22Rv1 (cell line): Measurements from ENCODE around the gene CNKSR3.

ENCODE experiments used
- CTCF ChIP-seq: fragments of 450-650 bp; IDR thresholded peaks from 2 replicates; pipeline ENCODE4 v1.5.1; 2017; ENCODE audit warnings: mild to moderate bottlenecking
- ZFX ChIP-seq: fragments of 450-650 bp; IDR thresholded peaks from 2 replicates; pipeline ENCODE4 v1.6.1; 2017; ENCODE audit warnings: antibody characterized with exemption, borderline replicate concordance

GRCh38 chr6:154502553-154502952 is 7.9 kb downstream of the CNKSR3 start:
- TF ChIP-seq CTCF (no peak), ZFX (no peak)
